GM21723 (cell line): ENCODE measurements around the gene CHIC1.

ENCODE experiments used
- ATAC-seq: cut with Tn5 transposase; IDR thresholded peaks from one replicate; pipeline ENCODE4 v1.9.1; 2021; ENCODE audit warnings: mild to moderate bottlenecking, moderate library complexity; ENCODE audit not compliant: unreplicated experiment

The CHIC1 gene

GRCh38 chrX:73728602-73729001 lies 165.6 kb downstream of the CHIC1 start:
- ATAC-seq: no peak
